ENCODE measurements around the gene SF3B3. TPM values are rescaled to one million over a fixed set of nuclear protein-coding genes. Genes with fewer than 3 reads are reported as not detected.

Gene SF3B3
- total and polyA plus RNA-seq, 2 of the 13 experiments (the other 11 are each of a cell fraction or from before 2014, with no cell fraction given) = 157 to 500 TPM

- TF ChIP-seq RFX5 (IDR thresholded peaks at IDR 0.05; ENCODE audit: low read depth, low read length) = no peak
- TF ChIP-seq TBX2 (CRISPR knock-in tag; IDR thresholded peaks at IDR 0.05; ENCODE audit: borderline replicate concordance) = 0 out of 2 replicates have a peak, but pooled peaks have one; percentile 14
- TF ChIP-seq ZNF687 (CRISPR knock-in tag; IDR thresholded peaks at IDR 0.05) = peak; percentile 62
- TF ChIP-seq ZNF275 (CRISPR knock-in tag; IDR thresholded peaks at IDR 0.05; ENCODE audit: borderline replicate concordance) = no peak; the same call in 1 of the 2 replicates
- no peak for TF ChIP-seq DDIT3 (CRISPR knock-in tag; IDR thresholded peaks at IDR 0.05)
- TF ChIP-seq, protein P1, sequence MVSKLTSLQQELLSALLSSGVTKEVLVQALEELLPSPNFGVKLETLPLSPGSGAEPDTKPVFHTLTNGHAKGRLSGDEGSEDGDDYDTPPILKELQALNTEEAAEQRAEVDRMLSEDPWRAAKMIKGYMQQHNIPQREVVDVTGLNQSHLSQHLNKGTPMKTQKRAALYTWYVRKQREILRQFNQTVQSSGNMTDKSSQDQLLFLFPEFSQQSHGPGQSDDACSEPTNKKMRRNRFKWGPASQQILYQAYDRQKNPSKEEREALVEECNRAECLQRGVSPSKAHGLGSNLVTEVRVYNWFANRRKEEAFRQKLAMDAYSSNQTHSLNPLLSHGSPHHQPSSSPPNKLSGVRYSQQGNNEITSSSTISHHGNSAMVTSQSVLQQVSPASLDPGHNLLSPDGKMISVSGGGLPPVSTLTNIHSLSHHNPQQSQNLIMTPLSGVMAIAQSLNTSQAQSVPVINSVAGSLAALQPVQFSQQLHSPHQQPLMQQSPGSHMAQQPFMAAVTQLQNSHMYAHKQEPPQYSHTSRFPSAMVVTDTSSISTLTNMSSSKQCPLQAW (CRISPR knock-in tag; IDR thresholded peaks at IDR 0.05) = 0 out of 2 replicates have a peak, but pooled peaks have one; percentile 18
- TF ChIP-seq ZXDC (CRISPR knock-in tag; IDR thresholded peaks at IDR 0.05) = 0 out of 2 replicates have a peak, but pooled peaks have one; percentile 20
- TF ChIP-seq GATAD2A (CRISPR knock-in tag; IDR thresholded peaks at IDR 0.05) = no peak
- no peak for TF ChIP-seq GTF3A (CRISPR knock-in tag; conservative IDR thresholded peaks at IDR 0.05)
- TF ChIP-seq CEBPB (IDR thresholded peaks at IDR 0.05; ENCODE audit: borderline replicate concordance, low read depth, low read length) = no peak
- peak; percentile 51; the same call in 1 of the 2 replicates for TF ChIP-seq E2F5 (CRISPR knock-in tag; conservative IDR thresholded peaks at IDR 0.05)
- TF ChIP-seq ZNF562 (CRISPR knock-in tag; IDR thresholded peaks at IDR 0.05; ENCODE audit: borderline replicate concordance) = no peak
- TF ChIP-seq TFDP2 (CRISPR knock-in tag; IDR thresholded peaks at IDR 0.05) = peak; percentile 90
- peak; percentile 44; the same call in 1 of the 2 replicates for TF ChIP-seq ZNF430 (CRISPR knock-in tag; IDR thresholded peaks at IDR 0.05)
- TF ChIP-seq CBFB (CRISPR knock-in tag; IDR thresholded peaks at IDR 0.05) = no peak
- TF ChIP-seq ZNF879 (CRISPR knock-in tag; IDR thresholded peaks at IDR 0.05) = no peak
Measured at GRCh38 chr16:70523743-70524398, at the start of gene SF3B3 (continued).
